HG02884 (cell line): ENCODE data around the gene RABL6.
A peak's percentile ranks its signal among the peaks of the same experiment; 100 is the strongest.

Experiments
- ATAC-seq: cut with Tn5 transposase; IDR thresholded peaks from one replicate; pipeline ENCODE4 v1.9.1; 2021; ENCODE audit warnings: mild to moderate bottlenecking, moderate library complexity; ENCODE audit not compliant: unreplicated experiment

RABL6 gene

GRCh38 chr9:136844761-136845464 lies 37.2 kb downstream of the RABL6 start:
- ATAC-seq = no peak

- ATAC-seq = no peak
Measured at GRCh38 chr9:136845465-136846260, 37.9 kb downstream of the RABL6 start.

- no peak for ATAC-seq
Measured at GRCh38 chr9:136846376-136847087, 38.8 kb downstream of the RABL6 start.

GRCh38 chr9:136847088-136847825 lies 39.5 kb downstream of the RABL6 start:
- ATAC-seq = no peak

- no peak for ATAC-seq
Measured at GRCh38 chr9:136847826-136848392, 40.2 kb downstream of the RABL6 start.

GRCh38 chr9:136848393-136849037 lies 40.8 kb downstream of the RABL6 start:
- ATAC-seq = no peak

GRCh38 chr9:136849038-136849959 lies 41.6 kb downstream of the RABL6 start, which contains the start of gene PHPT1:
Gene PHPT1, plus strand, starts transcription at chr9:136849409. Its CDS starts 22 bp downstream, at chr9:136849431.
- peak; percentile 89 for ATAC-seq

GRCh38 chr9:136849960-136850865 lies 42.5 kb downstream of the RABL6 start:
- no peak for ATAC-seq

GRCh38 chr9:136850866-136851775 lies 43.4 kb downstream of the RABL6 start:
- no peak for ATAC-seq

GRCh38 chr9:136851941-136852663 lies 44.4 kb downstream of the RABL6 start, which contains the start of gene MAMDC4:
Gene MAMDC4, plus strand, starts transcription at chr9:136852346. Its CDS starts 71 bp downstream, at chr9:136852417.
- no peak for ATAC-seq

GRCh38 chr9:136852664-136853595 lies 45.2 kb downstream of the RABL6 start:
- ATAC-seq = no peak

GRCh38 chr9:136853596-136854112 lies 45.9 kb downstream of the RABL6 start:
- ATAC-seq = no peak

GRCh38 chr9:136854113-136854841 lies 46.5 kb downstream of the RABL6 start:
- no peak for ATAC-seq

- no peak for ATAC-seq
Measured at GRCh38 chr9:136854842-136855460, 47.2 kb downstream of the RABL6 start.
